GM12872 (cell line): ENCODE results near the gene TMEM165.
A peak's percentile ranks its signal among the peaks of the same experiment; 100 is the strongest.

Experiments
- CTCF ChIP-seq: IDR thresholded peaks from 3 replicates; pipeline ENCODE4 v1.5.1; 2011; ENCODE audit warnings: low read depth, mild to moderate bottlenecking, low read length, moderate library complexity; ENCODE audit not compliant: insufficient read depth

The TMEM165 gene

GRCh38 chr4:55409468-55410171 is 13.9 kb downstream of the TMEM165 start:
- TF ChIP-seq CTCF: peak; percentile 63

- TF ChIP-seq CTCF: no peak
Observed at GRCh38 chr4:55410431-55410830, 14.7 kb downstream of the TMEM165 start.

GRCh38 chr4:55411621-55412020 is 15.9 kb downstream of the TMEM165 start:
- no peak for TF ChIP-seq CTCF

GRCh38 chr4:55416176-55416575 is 20.4 kb downstream of the TMEM165 start:
- no peak for TF ChIP-seq CTCF

- no peak for TF ChIP-seq CTCF
Observed at GRCh38 chr4:55424791-55425190, 29.0 kb downstream of the TMEM165 start.

GRCh38 chr4:55431710-55432336 is 36.1 kb downstream of the TMEM165 start:
- no peak for TF ChIP-seq CTCF

GRCh38 chr4:55435141-55435841 is 39.5 kb downstream of the TMEM165 start:
- TF ChIP-seq CTCF: no peak
